Measurements from ENCODE around the gene FBXW7.
"Not testable (repeated sequence)": the region's sequence is repeated elsewhere in the genome, so short reads cannot be mapped to it uniquely, and the experiment has no call there.

Gene FBXW7

GRCh38 chr4:152535903-152536544 is at the start of gene FBXW7:
FBXW7 (minus strand) TSS chr4:152536092; CDS start chr4:152411803, 124,289 bp downstream.
- DNase-seq (ENCODE audit: low spot score) = peak; percentile 99

GRCh38 chr4:152585023-152585441 is 49.1 kb upstream of the FBXW7 start:
- no peak for DNase-seq (ENCODE audit: low spot score)

DNA sequence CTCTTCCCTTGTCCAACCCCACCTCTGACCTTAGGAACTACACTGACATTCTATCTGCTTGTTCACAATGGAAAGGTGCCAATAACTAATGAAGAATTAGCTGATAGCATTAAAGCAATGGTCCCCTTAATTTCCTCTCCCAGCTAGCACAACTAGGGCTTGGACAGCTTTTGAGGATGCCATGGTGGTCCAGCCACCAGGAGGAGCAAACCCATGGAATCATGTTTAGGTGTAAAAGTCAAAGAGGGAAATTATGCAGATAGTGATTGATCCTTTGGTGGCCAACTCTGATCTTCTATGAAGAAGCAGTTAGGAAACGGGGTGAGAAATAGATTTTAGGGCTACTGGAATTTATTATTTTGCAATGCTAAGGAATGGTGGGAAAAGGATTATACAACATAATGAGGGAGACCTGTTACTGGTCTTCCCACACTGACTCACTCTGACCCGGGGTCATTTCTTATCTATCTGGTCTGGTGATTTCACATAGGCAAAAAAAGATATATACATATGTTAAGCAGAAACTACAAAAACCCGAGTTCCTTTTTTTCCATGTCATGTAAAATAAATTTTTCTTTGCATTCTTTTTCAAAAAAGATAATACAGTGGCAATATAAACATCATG is 45.8 kb upstream of the FBXW7 start:
- DNase-seq (ENCODE audit: low spot score) = no peak

GRCh38 chr4:152579916-152580315 is 44.0 kb upstream of the FBXW7 start:
- DNase-seq (ENCODE audit: low spot score) = no peak

DNA sequence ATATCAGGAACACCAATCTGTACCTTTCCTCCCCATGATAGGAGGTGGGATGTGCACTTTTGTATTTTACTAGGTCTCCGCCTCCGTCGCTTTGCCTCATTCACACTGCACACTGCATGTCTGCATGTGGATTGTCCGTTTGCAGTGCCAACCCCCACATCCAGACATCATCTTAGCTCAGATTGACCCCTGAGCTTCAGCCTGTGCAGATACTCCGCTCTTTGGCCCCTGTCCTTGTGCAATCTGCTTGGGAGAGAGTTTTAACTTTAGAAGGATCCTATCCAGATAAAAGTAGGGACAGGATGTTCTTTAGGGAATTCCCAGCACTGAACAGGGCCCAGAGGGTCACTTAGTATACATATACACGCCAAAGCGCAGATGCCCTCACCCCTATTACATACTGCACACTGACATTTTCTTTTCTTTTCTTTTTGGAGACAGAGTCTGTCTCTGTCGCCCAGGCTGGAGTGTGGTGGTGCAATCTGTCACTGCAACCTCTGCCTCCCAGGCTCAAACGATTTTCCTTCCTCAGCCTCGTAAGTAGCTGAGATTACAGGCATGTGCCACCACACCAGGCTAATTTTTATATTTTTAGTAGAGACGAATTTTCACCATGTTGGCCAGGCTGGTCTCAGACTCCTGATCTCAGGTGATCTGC is 43.3 kb upstream of the FBXW7 start:
- no peak for DNase-seq (ENCODE audit: low spot score)

- DNase-seq (ENCODE audit: low spot score) = no peak
Measured at GRCh38 chr4:152578670-152579069, 42.8 kb upstream of the FBXW7 start.

- no peak for DNase-seq (ENCODE audit: low spot score)
Measured at GRCh38 chr4:152577708-152578396, 42.0 kb upstream of the FBXW7 start.

GRCh38 chr4:152575533-152575932 is 39.6 kb upstream of the FBXW7 start:
- DNase-seq (ENCODE audit: low spot score) = no peak

- no peak for DNase-seq (ENCODE audit: low spot score)
Measured at GRCh38 chr4:152573861-152574260, 38.0 kb upstream of the FBXW7 start.

- DNase-seq (ENCODE audit: low spot score) = no peak
Measured at GRCh38 chr4:152572417-152573086, 36.7 kb upstream of the FBXW7 start.

DNA sequence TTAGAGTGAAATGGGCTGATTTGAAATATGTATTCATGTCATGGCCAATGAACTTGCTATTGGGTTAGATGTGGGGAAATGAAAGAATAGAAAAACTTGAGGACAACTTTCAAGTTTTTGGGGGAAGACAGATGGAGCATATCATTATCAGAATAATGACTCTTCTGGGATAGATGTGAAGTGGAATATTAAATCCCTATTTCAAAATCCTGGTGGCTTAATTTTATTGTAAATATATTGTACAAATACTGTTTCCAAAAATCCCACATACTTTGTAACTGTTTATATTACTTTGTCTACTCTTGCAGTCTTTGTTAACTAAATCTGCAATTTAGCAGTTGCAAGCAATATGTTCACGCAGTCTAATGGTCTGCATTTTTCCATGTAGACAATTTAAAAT is 35.9 kb upstream of the FBXW7 start:
- no peak for DNase-seq (ENCODE audit: low spot score)

- no peak for DNase-seq (ENCODE audit: low spot score)
Measured at GRCh38 chr4:152571296-152571695, 35.4 kb upstream of the FBXW7 start.

DNA sequence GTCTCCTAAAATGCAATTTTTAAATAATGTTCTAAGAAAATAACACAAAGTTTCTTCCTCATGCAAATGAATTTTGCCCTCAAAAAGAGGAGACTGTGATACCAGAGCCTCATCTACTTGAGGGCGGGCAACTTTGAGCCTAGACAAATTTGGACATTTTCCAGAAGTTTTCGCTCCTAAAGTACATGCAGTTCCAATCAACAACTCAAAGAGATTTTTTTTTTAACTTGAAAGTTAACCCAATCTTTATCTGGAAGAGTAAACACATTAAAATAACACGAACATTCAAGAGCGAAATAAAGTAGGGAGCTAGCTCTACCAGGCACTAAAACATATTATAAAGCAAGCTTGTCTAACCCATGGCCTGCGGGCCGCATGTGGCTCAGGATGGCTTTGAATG is 29.4 kb upstream of the FBXW7 start:
- DNase-seq (ENCODE audit: low spot score) = no peak

- no peak for DNase-seq (ENCODE audit: low spot score)
Measured at GRCh38 chr4:152564336-152564735, 28.4 kb upstream of the FBXW7 start.

GRCh38 chr4:152563209-152563608 is 27.3 kb upstream of the FBXW7 start:
- DNase-seq (ENCODE audit: low spot score) = no peak

DNA sequence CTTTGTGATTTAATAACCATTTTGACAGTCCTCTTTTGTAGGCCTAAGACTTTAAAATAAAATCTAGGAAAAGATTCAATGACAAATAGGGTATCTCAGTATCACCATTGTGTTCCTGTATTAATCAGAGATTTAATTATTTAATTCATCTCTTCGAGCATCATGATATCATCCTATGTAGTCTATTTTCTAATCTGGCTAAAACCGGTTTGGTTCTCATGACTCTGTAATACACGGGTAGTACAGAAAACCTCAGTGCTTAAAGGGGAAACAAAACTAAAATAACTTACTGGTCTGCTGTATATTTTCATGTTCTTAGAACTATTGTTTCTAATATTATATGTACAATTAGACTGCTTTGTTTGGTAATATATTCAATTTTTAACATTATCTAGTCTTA is 23.7 kb upstream of the FBXW7 start:
- DNase-seq (ENCODE audit: low spot score) = no peak

- DNase-seq (ENCODE audit: low spot score) = no peak
Measured at GRCh38 chr4:152558396-152558795, 22.5 kb upstream of the FBXW7 start.

- no peak for DNase-seq (ENCODE audit: low spot score)
Measured at GRCh38 chr4:152556834-152557233, 20.9 kb upstream of the FBXW7 start.

DNA sequence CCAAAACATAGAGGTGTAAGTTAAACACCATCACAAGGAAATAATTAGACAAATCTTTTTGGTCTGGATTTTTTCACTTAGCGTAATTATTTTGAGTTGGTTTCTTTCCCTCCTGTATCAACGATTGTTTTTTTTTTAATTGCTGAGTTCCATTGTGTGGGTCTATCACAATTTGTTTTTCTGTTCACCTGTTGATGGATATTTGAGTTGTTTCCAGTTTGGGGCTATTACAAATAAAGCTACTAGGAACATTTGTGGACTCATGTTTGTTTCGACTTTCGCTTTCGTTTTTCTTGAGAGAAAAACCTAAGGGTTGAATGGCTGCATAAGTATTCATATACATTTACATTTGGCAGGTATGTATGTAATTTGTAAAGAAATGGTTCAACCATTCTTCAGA is 20.4 kb upstream of the FBXW7 start:
- no peak for DNase-seq (ENCODE audit: low spot score)

DNA sequence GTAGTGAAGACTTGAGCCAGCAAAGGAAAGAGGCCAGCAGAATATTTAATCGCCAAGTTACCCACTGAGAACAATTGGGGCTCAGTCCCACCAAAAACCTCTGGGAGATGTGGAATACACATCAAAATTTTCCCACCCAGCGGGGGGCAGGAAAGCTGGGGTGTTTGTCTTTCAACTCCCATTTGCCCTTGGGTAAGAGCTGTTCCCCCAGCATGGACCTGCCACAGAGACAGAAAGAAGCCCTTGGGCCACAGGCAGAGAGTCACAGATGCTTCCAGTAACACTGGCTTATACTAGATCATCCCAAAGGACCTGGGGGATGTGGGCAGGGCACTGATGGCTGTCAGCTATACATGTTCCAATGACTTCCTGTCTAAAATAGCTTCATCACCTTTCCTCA is 18.9 kb upstream of the FBXW7 start:
- no peak for DNase-seq (ENCODE audit: low spot score)

- not testable (repeated sequence) for DNase-seq (ENCODE audit: low spot score)
Measured at GRCh38 chr4:152550687-152551086, 14.8 kb upstream of the FBXW7 start.

- no peak for DNase-seq (ENCODE audit: low spot score)
Measured at GRCh38 chr4:152545088-152545487, 9.2 kb upstream of the FBXW7 start.

All from GM03348 (cell line).